CD14-positive monocyte (primary cell): ENCODE data around the gene IZUMO4. TPM values are rescaled to one million over a fixed set of nuclear protein-coding genes. Genes with fewer than 3 reads are reported as not detected.

Source experiments
- DNase-seq, 3 donors: peaks; one replicate each; pipeline ENCODE4 v3.0.0-alpha.2; 2011 to 2022
- H2AFZ ChIP-seq: 2 replicates; pipeline ENCODE4 v1.6.0; 2012; ENCODE audit warnings: mild to moderate bottlenecking, low read depth, low read length, inconsistent platforms; ENCODE audit not compliant: insufficient read depth, poor library complexity, severe bottlenecking
- H3K27ac ChIP-seq, 2 donors: 1 replicate in 1 of 2; 2 replicates in 1 of 2; pipeline ENCODE4 v1.5.1; 2012 to 2013; ENCODE audit warnings: low read length in 2 of 2, control low read depth in 1 of 2, inconsistent platforms in 1 of 2, low read depth in 1 of 2, mild to moderate bottlenecking in 1 of 2
- H3K27me3 ChIP-seq, 2 donors: one replicate each; pipeline versions ENCODE4 v1.6.0 to v1.6.1; 2011 to 2013; ENCODE audit warnings: low read length in 2 of 2; ENCODE audit not compliant: control insufficient read depth in 2 of 2, insufficient read depth in 2 of 2
- H3K36me3 ChIP-seq, 2 donors: replicated peaks in 1 of 2; 1 replicate in 1 of 2; 2 replicates in 1 of 2; pipeline versions ENCODE4 v1.5.1 to v1.6.1; 2012 to 2013; ENCODE audit warnings: low read length in 2 of 2, control low read depth in 1 of 2, inconsistent platforms in 1 of 2, mild to moderate bottlenecking in 1 of 2; ENCODE audit not compliant: insufficient read depth in 2 of 2, control insufficient read depth in 1 of 2
- H3K4me1 ChIP-seq, 2 donors: 1 replicate in 1 of 2; 2 replicates in 1 of 2; pipeline versions ENCODE4 v1.5.1 to v1.6.1; 2012 to 2013; ENCODE audit warnings: low read length in 2 of 2, control low read depth in 1 of 2, inconsistent platforms in 1 of 2, mild to moderate bottlenecking in 1 of 2, moderate library complexity in 1 of 2; ENCODE audit not compliant: insufficient read depth in 2 of 2, control insufficient read depth in 1 of 2
- H3K4me2 ChIP-seq: replicated peaks from 2 replicates; pipeline ENCODE3; 2012; ENCODE audit warnings: low read length, moderate library complexity, mild to moderate bottlenecking; ENCODE audit not compliant: poor library complexity, severe bottlenecking; ENCODE audit errors: extremely low read depth
- H3K4me3 ChIP-seq, 3 experiments: fragments of 200-600 bp in 1 of 3; sonication (generic) in 1 of 3; replicated peaks in 1 of 3; 1 replicate in 2 of 3; 2 replicates in 1 of 3; pipeline ENCODE4 v1.5.1; 2011 to 2013; ENCODE audit warnings: low read length in 3 of 3, mild to moderate bottlenecking in 3 of 3, control low read depth in 2 of 3, low read depth in 2 of 3, inconsistent platforms in 1 of 3, moderate library complexity in 1 of 3
- H3K79me2 ChIP-seq: 2 replicates; pipeline ENCODE4 v1.6.0; 2012; ENCODE audit warnings: mild to moderate bottlenecking, control low read depth, inconsistent platforms, low read length, moderate library complexity; ENCODE audit not compliant: insufficient read depth
- H3K9ac ChIP-seq: 2 replicates; pipeline ENCODE4 v1.6.0; 2017; ENCODE audit warnings: low read length, mild to moderate bottlenecking; ENCODE audit not compliant: insufficient read depth, poor library complexity, severe bottlenecking
- H3K9me3 ChIP-seq, 2 donors: replicated peaks in 1 of 2; 1 replicate in 1 of 2; 2 replicates in 1 of 2; pipeline versions ENCODE4 v1.5.1 to v1.6.1; 2012 to 2013; ENCODE audit warnings: low read length in 2 of 2, control low read depth in 1 of 2; ENCODE audit not compliant: control insufficient read depth in 1 of 2, insufficient read depth in 1 of 2
- H4K20me1 ChIP-seq: 2 replicates; pipeline ENCODE4 v1.6.0; 2012; ENCODE audit warnings: mild to moderate bottlenecking, low read length, control low read depth, moderate library complexity; ENCODE audit not compliant: insufficient read depth
- H3K27ac Mint-ChIP-seq, 7 donors: one replicate each; pipeline ENCODE4 v1.8.0; 2020; ENCODE audit warnings: mild to moderate bottlenecking in 7 of 7, mixed read lengths in 7 of 7, moderate library complexity in 6 of 7, inconsistent platforms in 2 of 7
- H3K27me3 Mint-ChIP-seq, 3 donors: one replicate each; pipeline ENCODE4 v1.8.0; 2021 to 2022; ENCODE audit warnings: low read depth in 3 of 3, mild to moderate bottlenecking in 3 of 3, mixed read lengths in 3 of 3, moderate library complexity in 3 of 3, inconsistent platforms in 1 of 3
- H3K36me3 Mint-ChIP-seq, 2 donors: one replicate each; pipeline ENCODE4 v1.8.0; 2020; ENCODE audit warnings: mixed read lengths in 2 of 2, inconsistent platforms in 1 of 2, mild to moderate bottlenecking in 1 of 2
- H3K4me1 Mint-ChIP-seq: one replicate; pipeline ENCODE4 v1.8.0; 2020; ENCODE audit warnings: mild to moderate bottlenecking, mixed read lengths
- H3K4me3 Mint-ChIP-seq, 2 donors: one replicate each; pipeline ENCODE4 v1.8.0; 2020; ENCODE audit warnings: mild to moderate bottlenecking in 2 of 2, mixed read lengths in 2 of 2, moderate library complexity in 1 of 2
- H3K9me3 Mint-ChIP-seq, 7 donors: one replicate each; pipeline ENCODE4 v1.8.0; 2020 to 2022; ENCODE audit warnings: mixed read lengths in 7 of 7, mild to moderate bottlenecking in 6 of 7, moderate library complexity in 6 of 7, inconsistent platforms in 2 of 7
- CTCF ChIP-seq: fragments of 200-600 bp; IDR thresholded peaks from one replicate; pipeline ENCODE4 v1.8.0; 2022; ENCODE audit warnings: antibody characterized with exemption, mild to moderate bottlenecking
- WGBS: methylation state at CpG from one replicate; pipeline ENCODE4 v1.1.5; 2013; ENCODE audit warnings: missing lambda C conversion rate; ENCODE audit not compliant: insufficient coverage; 5-methylcytosine and 5-hydroxymethylcytosine counted together
- intact Hi-C, 2 donors: fragments of 100-400 bp; cut with micrococcal nuclease; formaldehyde crosslinking; loops; one replicate each; pipeline versions ENCODE4 v1.15.0 to v1.15.1; 2023
- polyA plus RNA-seq, 3 donors: library from polyadenylated mRNA; depleted of rRNA in 1 of 3; unstranded in 2 of 3; stranded (reverse) in 1 of 3; fragments of 300-500 nt in 2 of 3; fragments of >200 nt in 1 of 3; fragmentation: Illumina TruSeq in 2 of 3; gene quantifications; 1 replicate in 2 of 3; 2 replicates in 1 of 3; pipeline ENCODE4 v1.2.3, GENCODE V29; 2012 to 2021

IZUMO4 gene
- polyA plus RNA-seq, 3 donors: 0.41 to 17.5 (median 0.80) TPM

GRCh38 chr19:2051773-2052704, 44.7 kb upstream of the IZUMO4 start:
- H2AFZ ChIP-seq: peak overlapping the region; percentile 85
- peaks cover 0 to 3% (median 2%) of the 10 kb centered on the region in 3 donors for H3K27me3 Mint-ChIP-seq
- no peak for TF ChIP-seq CTCF
- peak overlapping the region; percentile 36 to 77 for H3K27ac ChIP-seq
- peaks cover 44 to 56% of the 10 kb centered on the region in 2 donors for H3K4me1 ChIP-seq
- H3K9ac ChIP-seq: peak overlapping the region; percentile 41
- H3K36me3 ChIP-seq: peaks cover 13 to 18% of the 10 kb centered on the region in 2 donors
- H3K4me1 Mint-ChIP-seq: peaks cover 42% of the 10 kb centered on the region
- intact Hi-C loops: loop anchor here in 1 of 2 donors (2.0 kb wide), 2 partner anchors 17 to 43 kb away; no protein-coding TSS in a partner anchor
- DNase-seq: no peak
- peaks cover 39% of the 10 kb centered on the region for H3K79me2 ChIP-seq
- peak overlapping the region; percentile 50 to 94 (median 88) for H3K27ac Mint-ChIP-seq
- H3K36me3 Mint-ChIP-seq: peaks cover 1 to 7% of the 10 kb centered on the region in 2 donors
- no peaks in the 10 kb centered on the region for H3K9me3 ChIP-seq
- H3K27me3 ChIP-seq: no peaks in the 10 kb centered on the region
- H4K20me1 ChIP-seq: peaks cover 38% of the 10 kb centered on the region
- WGBS: 37% methylated on average over 14 of the region's 18 CpGs
- H3K9me3 Mint-ChIP-seq: no peaks in the 10 kb centered on the region
- H3K4me2 ChIP-seq: peak overlapping the region; percentile 88
- peak overlapping the region; percentile 51 to 63 for H3K4me3 Mint-ChIP-seq
- peak overlapping the region in 2 of 3 experiments; percentile 5 to 97 for H3K4me3 ChIP-seq

- no peak overlapping the region for H3K4me2 ChIP-seq
- Mint-ChIP-seq H3K4me3 (no peak overlapping the region), H3K4me1 (peaks cover 30% of the 10 kb centered on the region), H3K36me3 (peaks cover 0 to 1% of the 10 kb centered on the region in 2 donors), H3K9me3 (no peaks in the 10 kb centered on the region), H3K27ac (no peak overlapping the region), H3K27me3 (peaks cover 0 to 3% (median 2%) of the 10 kb centered on the region in 3 donors)
- peaks cover 37 to 45% of the 10 kb centered on the region in 2 donors for H3K4me1 ChIP-seq
- H3K9me3 ChIP-seq: no peaks in the 10 kb centered on the region
- no peak for DNase-seq
- H3K79me2 ChIP-seq: peaks cover 22% of the 10 kb centered on the region
- peaks cover 20% of the 10 kb centered on the region for H4K20me1 ChIP-seq
- no peak overlapping the region for H3K9ac ChIP-seq
- no peaks in the 10 kb centered on the region for H3K27me3 ChIP-seq
- no peak overlapping the region for H3K4me3 ChIP-seq
- TF ChIP-seq CTCF: no peak
- intact Hi-C loops: no loop called here
- no peak overlapping the region for H3K27ac ChIP-seq
- no peak overlapping the region for H2AFZ ChIP-seq
- peaks cover 0 to 4% of the 10 kb centered on the region in 2 donors for H3K36me3 ChIP-seq
- 93% methylated on average over 12 of the region's 24 CpGs for WGBS
Observed at GRCh38 chr19:2053601-2054389, 42.9 kb upstream of the IZUMO4 start.
